Heart left ventricle (tissue), 16 donors: ENCODE measurements around the gene MPST. TPM values are rescaled to one million over a fixed set of nuclear protein-coding genes. Genes with fewer than 3 reads are reported as not detected.

ENCODE experiments used
- ATAC-seq, 4 donors: fragments of 200-7000 bp; cut with Tn5 transposase; one replicate each; pipeline ENCODE4 v1.9.1; 2020 to 2022; ENCODE audit warnings: moderate library complexity in 4 of 4, mild to moderate bottlenecking in 3 of 4, moderate number of reproducible peaks in 1 of 4
- DNase-seq, 5 donors: peaks; one replicate each; pipeline ENCODE4 v3.0.0-alpha.2; 2020
- H3K27ac ChIP-seq, 12 donors: fragments of 200-600 bp; sonication (generic) in 4 of 12; one replicate each; pipeline versions ENCODE4 v1.5.0 to v1.8.0; 2016 to 2022; ENCODE audit warnings: mild to moderate bottlenecking in 2 of 12
- H3K27me3 ChIP-seq, 9 donors: fragments of 200-600 bp; sonication (generic) in 2 of 9; one replicate each; pipeline versions ENCODE4 v1.5.1 to v1.8.0; 2016 to 2022; ENCODE audit warnings: mild to moderate bottlenecking in 3 of 9
- H3K36me3 ChIP-seq, 9 donors: fragments of 200-600 bp; sonication (generic) in 2 of 9; one replicate each; pipeline versions ENCODE4 v1.5.0 to v1.8.0; 2018 to 2022; ENCODE audit warnings: mild to moderate bottlenecking in 2 of 9
- H3K4me1 ChIP-seq, 12 donors: fragments of 200-600 bp; sonication (generic) in 4 of 12; one replicate each; pipeline versions ENCODE4 v1.5.0 to v1.8.0; 2016 to 2022; ENCODE audit warnings: mild to moderate bottlenecking in 3 of 12
- H3K4me3 ChIP-seq, 12 donors: fragments of 200-600 bp; sonication (generic) in 4 of 12; one replicate each; pipeline versions ENCODE4 v1.5.0 to v1.8.0; 2017 to 2022; ENCODE audit warnings: mild to moderate bottlenecking in 9 of 12, moderate library complexity in 4 of 12
- H3K9me3 ChIP-seq, 12 donors: fragments of 200-600 bp; sonication (generic) in 4 of 12; one replicate each; pipeline versions ENCODE4 v1.5.0 to v1.8.0; 2016 to 2022; ENCODE audit warnings: mild to moderate bottlenecking in 1 of 12
- CTCF ChIP-seq, 12 donors: fragments of 200-600 bp; sonication (generic) in 4 of 12; IDR thresholded peaks; one replicate each; pipeline versions ENCODE4 v1.5.0 to v1.8.0; 2018 to 2022; ENCODE audit warnings: antibody characterized with exemption in 12 of 12, mild to moderate bottlenecking in 5 of 12
- POLR2A ChIP-seq, 2 donors: fragments of 450-650 bp; IDR thresholded peaks; one replicate each; pipeline ENCODE4 v1.6.1; 2017; ENCODE audit warnings: antibody characterized with exemption in 2 of 2, mild to moderate bottlenecking in 2 of 2, moderate library complexity in 2 of 2
- WGBS, 4 donors: extraction: QIAGEN DNeasy Blood & Tissue Kit in 2 of 4; methylation state at CpG; one replicate each; pipeline versions ENCODE4 v1.1.5 to v1.1.7; 2013 to 2018; 5-methylcytosine and 5-hydroxymethylcytosine counted together
- intact Hi-C, 10 donors: fragments of 100-400 bp; cut with DNase I; formaldehyde crosslinking; loops; one replicate each; pipeline versions ENCODE4 v1.11.1 to v1.14.2; 2022
- polyA plus RNA-seq, 2 donors: library from polyadenylated mRNA; stranded (reverse); fragments of 200-250 nt; gene quantifications; one replicate each; pipeline ENCODE4 v1.2.3, GENCODE V29; 2013
- total RNA-seq, 9 donors: library from RNA; depleted of rRNA in 2 of 9; stranded (reverse); fragments of >200 nt in 2 of 9; fragmentation: NEBNext Ultra II Directional in 3 of 9; extraction: Animal tissue kit (Norgen Biotek cat#: 25700) in 3 of 9; gene quantifications; one replicate each; pipeline versions ENCODE4 v1.1.0 to v1.2.4, GENCODE V29; 2016 to 2023
- donor health status: ischemic (EF 13 %, LVEDD 7.1; RV severe dilation, severe dysfunction).
- donor health status: healthy with polysubstance abuse.
- donor health status: DM: no; HTN: yes; CAD: no.
- donor health status: DM: no; HTN: no; CAD: no.
- donor health status: ischemic (EF 25% LVEDD 6.9; RV normal size, moderate dysfunction).
- donor health status: ischemic (EF 25% LVEDD 5.7; RV mildly dilated, moderate dysfunction).
- donor health status: healthy.
- donor health status: DM: yes; HTN: yes; CAD: no.
- donor health status: ischemic (EF 35%, LVEDD 5.7; RV mildly dilated, moderate dysfunction).
- donor health status: nonischemic (EF 11% LVEDD 7.7; RV severe dilation, severe dysfunction).
- donor health status: DM: yes; HTN: yes; CAD: no.
- donor health status: PGD.
- donor health status: ischemic (EF 29% LVEDD 5.4; RV normal size, mild dysfunction).
- donor health status: nonischemic (EF 23%, LVEDD 6.1; RV moderate dilation, normal function).

The MPST gene
- total and polyA plus RNA-seq, 11 donors: 27.5 to 157 (median 59.9) TPM

DNA sequence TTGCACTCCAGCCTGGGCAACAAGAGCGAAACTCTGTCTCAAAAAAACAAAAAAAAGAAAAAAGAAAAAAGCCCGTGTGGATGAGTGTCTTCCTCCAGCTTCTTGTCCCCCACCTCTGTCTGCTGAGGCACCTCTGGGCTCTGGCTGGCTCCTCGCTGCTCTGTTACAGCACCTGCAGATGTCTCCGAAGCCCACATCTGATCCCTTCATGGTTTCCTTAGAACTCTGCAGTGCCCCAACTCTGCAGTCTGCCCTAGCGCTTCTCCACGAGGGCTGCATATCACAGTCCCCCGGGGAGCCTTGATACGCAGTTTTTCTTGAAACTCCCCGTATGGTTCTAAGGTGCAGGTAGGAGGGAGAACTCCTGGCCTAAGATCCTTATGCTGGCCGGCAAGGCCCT, 47.9 kb downstream of the MPST start:
- TF ChIP-seq POLR2A (IDR thresholded peaks at IDR 0.05) (no peak), CTCF (IDR thresholded peaks at IDR 0.05) (no peak)
- no peak overlapping the region for H3K27ac ChIP-seq
- no peaks in the 10 kb centered on the region for H3K9me3 ChIP-seq
- no peak overlapping the region for H3K4me3 ChIP-seq
- peaks cover 0 to 4% (median 0%) of the 10 kb centered on the region in 12 donors for H3K4me1 ChIP-seq
- DNase-seq: no peak
- WGBS, 4 donors: 72 to 75% (median 74%) methylated on average over 9 to 10 of the region's 10 CpGs
- H3K36me3 ChIP-seq: no peaks in the 10 kb centered on the region
- intact Hi-C loops: no loop called here
- ATAC-seq: no peak
- peaks cover 9 to 45% (median 27%) of the 10 kb centered on the region in 9 donors for H3K27me3 ChIP-seq

DNA sequence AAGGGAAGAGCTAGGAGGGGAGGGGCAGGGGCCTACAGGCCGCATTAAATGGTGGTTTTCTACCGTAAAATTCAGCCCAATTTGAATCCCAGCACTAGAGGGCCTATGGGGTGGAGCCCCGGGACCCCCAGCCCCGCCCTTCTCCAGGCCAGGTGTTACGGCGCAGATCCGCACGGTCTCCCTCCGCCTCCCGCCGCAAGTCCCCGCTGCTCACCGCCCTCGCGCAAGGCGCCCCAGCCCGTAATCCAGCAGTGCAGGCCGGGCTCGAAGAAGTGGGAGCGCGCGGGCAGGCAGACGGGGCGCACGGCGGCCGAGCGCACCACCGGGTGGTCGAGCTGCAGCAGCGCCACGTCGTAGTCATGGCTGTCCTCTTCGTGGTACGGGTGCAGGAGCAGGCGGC, 49.3 kb downstream of the MPST start:
- H3K27ac ChIP-seq: no peak overlapping the region
- H3K4me3 ChIP-seq: no peak overlapping the region
- 1 to 22% (median 2%) methylated on average over 16 to 36 of the region's 36 CpGs for WGBS, 4 donors
- H3K36me3 ChIP-seq: no peaks in the 10 kb centered on the region
- H3K27me3 ChIP-seq: peaks cover 11 to 46% (median 27%) of the 10 kb centered on the region in 9 donors
- no peaks in the 10 kb centered on the region for H3K9me3 ChIP-seq
- DNase-seq (no peak), ATAC-seq (no peak)
- TF ChIP-seq CTCF (IDR thresholded peaks at IDR 0.05): no peak
- no peak for TF ChIP-seq POLR2A (IDR thresholded peaks at IDR 0.05)
- intact Hi-C loops: no loop called here
- peaks cover 0 to 4% (median 0%) of the 10 kb centered on the region in 12 donors for H3K4me1 ChIP-seq

DNA sequence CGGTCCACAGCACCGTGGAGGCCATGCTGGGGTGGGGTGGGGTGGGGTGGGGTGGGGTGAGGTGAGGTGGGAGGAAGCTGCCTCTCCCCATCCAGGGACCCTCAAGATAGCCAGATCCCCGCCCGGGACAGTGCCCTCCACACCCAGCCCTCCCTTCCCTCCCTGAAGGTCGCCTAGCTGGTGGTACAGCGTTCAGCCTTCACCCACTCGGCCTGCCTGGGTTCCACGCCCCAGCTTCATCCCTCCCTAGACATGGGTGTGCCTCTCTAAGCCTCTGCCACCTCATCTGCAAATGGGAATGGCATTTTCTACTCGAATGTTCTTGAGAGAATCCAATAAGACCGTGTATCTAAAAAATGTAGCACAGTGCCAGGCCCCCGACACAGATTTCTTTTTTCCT, 49.8 kb downstream of the MPST start:
- H3K27ac ChIP-seq: no peak overlapping the region

GRCh38 chr22:37069719-37070118, 50.2 kb downstream of the MPST start:
- Histone ChIP-seq H3K27me3 (peaks cover 11 to 54% (median 27%) of the 10 kb centered on the region in 9 donors), H3K27ac (no peak overlapping the region), H3K4me1 (peaks cover 0 to 4% (median 0%) of the 10 kb centered on the region in 12 donors), H3K9me3 (no peaks in the 10 kb centered on the region), H3K4me3 (no peak overlapping the region), H3K36me3 (no peaks in the 10 kb centered on the region)
- WGBS, 4 donors: 69 to 75% (median 73%) methylated on average over 9 of the region's 9 CpGs
- intact Hi-C loops: loop anchor here in 2 of 10 donors (10.0 kb wide), 2 partner anchors 85 to 95 kb away; no protein-coding TSS in a partner anchor
- DNase-seq: no peak
- ATAC-seq: no peak
- TF ChIP-seq CTCF (IDR thresholded peaks at IDR 0.05) (no peak), POLR2A (IDR thresholded peaks at IDR 0.05) (no peak)

More for the DNA sequence above, 49.8 kb downstream of the MPST start:
- DNase-seq (no peak), ATAC-seq (no peak)
- TF ChIP-seq POLR2A (IDR thresholded peaks at IDR 0.05): no peak
- TF ChIP-seq CTCF (IDR thresholded peaks at IDR 0.05): no peak
- Histone ChIP-seq H3K27me3 (peaks cover 11 to 50% (median 27%) of the 10 kb centered on the region in 9 donors), H3K4me3 (no peak overlapping the region), H3K36me3 (no peaks in the 10 kb centered on the region), H3K9me3 (no peaks in the 10 kb centered on the region), H3K4me1 (peaks cover 0 to 4% (median 0%) of the 10 kb centered on the region in 12 donors)
- intact Hi-C loops: no loop called here
- WGBS, 4 donors: 13 to 35% (median 25%) methylated on average over 8 to 11 of the region's 11 CpGs
